ENCODE results near the gene CSRP2.

Gene CSRP2

GRCh38 chr12:76876696-76877229 lies 2.1 kb downstream of the CSRP2 start:
- TF ChIP-seq HDGF (IDR thresholded peaks at IDR 0.05; ENCODE audit: borderline replicate concordance), result no peak
- TF ChIP-seq FOXM1 (IDR thresholded peaks at IDR 0.05; ENCODE audit: borderline replicate concordance), result no peak
- TF ChIP-seq L3MBTL2 (conservative IDR thresholded peaks at IDR 0.05), result no peak
- no peak for TF ChIP-seq BHLHE40 (IDR thresholded peaks at IDR 0.05; ENCODE audit: borderline replicate concordance)
- TF ChIP-seq CTBP1 (IDR thresholded peaks at IDR 0.05; ENCODE audit: borderline replicate concordance), result no peak
- no peak for TF ChIP-seq NFRKB (IDR thresholded peaks at IDR 0.05)
- TF ChIP-seq FOXA1 (IDR thresholded peaks at IDR 0.05), result no peak
- no peak for TF ChIP-seq TARDBP (IDR thresholded peaks at IDR 0.05)
- TF ChIP-seq ARNT (IDR thresholded peaks at IDR 0.05), result no peak
- TF ChIP-seq ELF4 (IDR thresholded peaks at IDR 0.05), result no peak
- no peak for TF ChIP-seq SUZ12 (IDR thresholded peaks at IDR 0.05)
- no peak for TF ChIP-seq FOXK2 (IDR thresholded peaks at IDR 0.05)
- TF ChIP-seq ZNF384 (IDR thresholded peaks at IDR 0.05), result no peak
- no peak for TF ChIP-seq PKNOX1 (IDR thresholded peaks at IDR 0.05)
- TF ChIP-seq LEF1 (IDR thresholded peaks at IDR 0.05; ENCODE audit: borderline replicate concordance), result no peak
- TF ChIP-seq SP1 (IDR thresholded peaks at IDR 0.05), result no peak
- no peak for DNase-seq (ENCODE audit: extremely low spot score)
- ChIA-PET CTCF (no interaction called here), POLR2A (no interaction called here)

GRCh38 chr12:76874491-76875190 lies 4.2 kb downstream of the CSRP2 start:
- no peak for DNase-seq (ENCODE audit: extremely low spot score)
- CTCF ChIA-PET, result no interaction called here
- TF ChIP-seq HDGF (IDR thresholded peaks at IDR 0.05; ENCODE audit: borderline replicate concordance) (no peak), NFRKB (IDR thresholded peaks at IDR 0.05) (no peak), CTBP1 (IDR thresholded peaks at IDR 0.05; ENCODE audit: borderline replicate concordance) (no peak), PKNOX1 (IDR thresholded peaks at IDR 0.05) (no peak), FOXM1 (IDR thresholded peaks at IDR 0.05; ENCODE audit: borderline replicate concordance) (no peak), SP1 (IDR thresholded peaks at IDR 0.05) (no peak), TARDBP (IDR thresholded peaks at IDR 0.05) (no peak), BHLHE40 (IDR thresholded peaks at IDR 0.05; ENCODE audit: borderline replicate concordance) (no peak), ARNT (IDR thresholded peaks at IDR 0.05) (no peak), FOXK2 (IDR thresholded peaks at IDR 0.05) (no peak), L3MBTL2 (conservative IDR thresholded peaks at IDR 0.05) (no peak), FOXA1 (IDR thresholded peaks at IDR 0.05) (no peak), ELF4 (IDR thresholded peaks at IDR 0.05) (no peak), SUZ12 (IDR thresholded peaks at IDR 0.05) (no peak), ZNF384 (IDR thresholded peaks at IDR 0.05) (no peak), LEF1 (IDR thresholded peaks at IDR 0.05; ENCODE audit: borderline replicate concordance) (no peak)
- POLR2A ChIA-PET, result no interaction called here

- ChIA-PET CTCF (no interaction called here), POLR2A (no interaction called here)
- no peak for DNase-seq (ENCODE audit: extremely low spot score)
- TF ChIP-seq L3MBTL2 (conservative IDR thresholded peaks at IDR 0.05) (no peak), TARDBP (IDR thresholded peaks at IDR 0.05) (no peak), FOXM1 (IDR thresholded peaks at IDR 0.05; ENCODE audit: borderline replicate concordance) (no peak)
Measured at GRCh38 chr12:76874027-76874426, 4.8 kb downstream of the CSRP2 start.

- no peak for DNase-seq (ENCODE audit: extremely low spot score)
- TF ChIP-seq SUZ12 (IDR thresholded peaks at IDR 0.05) (no peak), FOXK2 (IDR thresholded peaks at IDR 0.05) (no peak), ZNF384 (IDR thresholded peaks at IDR 0.05) (no peak), BHLHE40 (IDR thresholded peaks at IDR 0.05; ENCODE audit: borderline replicate concordance) (no peak), NFRKB (IDR thresholded peaks at IDR 0.05) (no peak), FOXA1 (IDR thresholded peaks at IDR 0.05) (no peak), L3MBTL2 (conservative IDR thresholded peaks at IDR 0.05) (no peak), PKNOX1 (IDR thresholded peaks at IDR 0.05) (no peak), HDGF (IDR thresholded peaks at IDR 0.05; ENCODE audit: borderline replicate concordance) (no peak), ARNT (IDR thresholded peaks at IDR 0.05) (no peak), LEF1 (IDR thresholded peaks at IDR 0.05; ENCODE audit: borderline replicate concordance) (no peak), SP1 (IDR thresholded peaks at IDR 0.05) (no peak), TARDBP (IDR thresholded peaks at IDR 0.05) (no peak)
- ChIA-PET POLR2A (no interaction called here), CTCF (no interaction called here)
Measured at GRCh38 chr12:76872415-76872814, 6.4 kb downstream of the CSRP2 start.

GRCh38 chr12:76871742-76872141 lies 7.1 kb downstream of the CSRP2 start:
- DNase-seq (ENCODE audit: extremely low spot score), result no peak
- CTCF ChIA-PET, result interaction anchor here (0.7 kb wide), 1 partner anchor 298 kb away, joined by 3 read pairs; no protein-coding TSS in a partner anchor
- TF ChIP-seq LEF1 (IDR thresholded peaks at IDR 0.05; ENCODE audit: borderline replicate concordance) (no peak), SUZ12 (IDR thresholded peaks at IDR 0.05) (no peak), ELF4 (IDR thresholded peaks at IDR 0.05) (no peak), FOXM1 (IDR thresholded peaks at IDR 0.05; ENCODE audit: borderline replicate concordance) (no peak), TARDBP (IDR thresholded peaks at IDR 0.05) (no peak), FOXA1 (IDR thresholded peaks at IDR 0.05) (no peak), ZNF384 (IDR thresholded peaks at IDR 0.05) (no peak), FOXK2 (IDR thresholded peaks at IDR 0.05) (no peak), BHLHE40 (IDR thresholded peaks at IDR 0.05; ENCODE audit: borderline replicate concordance) (no peak), SP1 (IDR thresholded peaks at IDR 0.05) (no peak), CTBP1 (IDR thresholded peaks at IDR 0.05; ENCODE audit: borderline replicate concordance) (no peak), PKNOX1 (IDR thresholded peaks at IDR 0.05) (no peak), NFRKB (IDR thresholded peaks at IDR 0.05) (no peak), HDGF (IDR thresholded peaks at IDR 0.05; ENCODE audit: borderline replicate concordance) (no peak), ARNT (IDR thresholded peaks at IDR 0.05) (no peak), L3MBTL2 (conservative IDR thresholded peaks at IDR 0.05) (no peak)
- POLR2A ChIA-PET, result no interaction called here
